GM18868 (cell line): ENCODE measurements around the gene SPP1.

Experiments used
- ATAC-seq: cut with Tn5 transposase; IDR thresholded peaks from one replicate; pipeline ENCODE4 v1.9.1; 2021; ENCODE audit warnings: mild to moderate bottlenecking, moderate library complexity; ENCODE audit not compliant: unreplicated experiment

The SPP1 gene

GRCh38 chr4:87950936-87951511, 24.5 kb upstream of the SPP1 start:
- ATAC-seq, result no peak

DNA sequence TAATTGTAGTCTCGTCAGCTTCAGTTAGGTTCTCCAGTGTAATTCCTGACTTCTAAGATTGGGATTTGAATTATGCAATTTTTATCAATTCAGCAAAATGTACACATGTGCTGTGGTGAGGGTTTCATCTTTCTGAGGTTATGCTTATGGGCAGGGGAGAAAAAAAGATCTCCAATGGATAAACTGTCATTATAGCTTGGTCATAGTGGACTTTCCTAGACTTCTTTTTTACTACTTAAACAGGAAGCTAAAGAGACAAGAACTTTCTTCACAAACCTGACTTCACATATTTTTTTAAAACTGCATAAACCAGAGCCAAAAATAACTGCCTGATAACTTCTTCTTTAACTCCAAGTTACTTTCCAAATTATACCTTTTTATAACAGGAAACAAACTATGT, 21.7 kb upstream of the SPP1 start:
- ATAC-seq, result no peak

GRCh38 chr4:87956501-87956900, 19.0 kb upstream of the SPP1 start:
- no peak for ATAC-seq

DNA sequence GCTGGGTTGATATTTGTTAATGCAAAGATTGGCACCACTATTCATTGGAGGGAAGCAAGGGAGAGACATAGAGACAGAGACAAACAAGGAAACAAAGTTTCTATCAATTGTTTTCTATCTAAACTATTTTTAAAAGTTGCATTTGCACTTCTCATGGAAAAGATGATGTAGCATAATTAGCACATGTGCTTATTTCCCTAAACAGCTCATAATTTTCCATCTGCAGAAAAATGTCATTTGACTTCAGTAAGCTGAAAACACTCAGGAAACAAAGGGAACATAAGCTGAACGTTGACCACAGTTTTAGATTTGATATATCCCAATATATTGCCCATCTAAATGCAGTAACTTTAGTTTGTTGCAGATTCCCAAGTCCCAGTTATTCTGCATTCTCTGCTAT, 18.5 kb upstream of the SPP1 start:
- no peak for ATAC-seq

DNA sequence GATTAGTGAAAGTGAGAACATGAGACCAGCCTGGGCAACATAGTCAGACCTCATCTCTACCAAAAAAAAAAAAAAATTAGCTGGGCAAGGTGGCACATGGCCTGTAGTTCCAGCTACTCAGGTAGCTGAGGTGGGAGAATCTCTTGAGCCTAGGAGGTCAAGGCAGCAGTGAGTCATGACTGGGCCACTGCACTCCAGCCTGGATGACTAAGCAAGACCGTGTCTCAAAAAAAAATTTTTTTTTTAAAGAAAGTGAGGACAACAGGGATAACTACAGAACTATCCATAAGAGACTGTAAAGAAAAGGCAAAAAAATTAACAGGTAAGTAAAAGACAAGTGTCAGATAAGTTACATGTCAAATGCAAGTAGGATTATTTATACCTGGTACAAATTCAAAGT, 13.5 kb upstream of the SPP1 start:
- no peak for ATAC-seq

DNA sequence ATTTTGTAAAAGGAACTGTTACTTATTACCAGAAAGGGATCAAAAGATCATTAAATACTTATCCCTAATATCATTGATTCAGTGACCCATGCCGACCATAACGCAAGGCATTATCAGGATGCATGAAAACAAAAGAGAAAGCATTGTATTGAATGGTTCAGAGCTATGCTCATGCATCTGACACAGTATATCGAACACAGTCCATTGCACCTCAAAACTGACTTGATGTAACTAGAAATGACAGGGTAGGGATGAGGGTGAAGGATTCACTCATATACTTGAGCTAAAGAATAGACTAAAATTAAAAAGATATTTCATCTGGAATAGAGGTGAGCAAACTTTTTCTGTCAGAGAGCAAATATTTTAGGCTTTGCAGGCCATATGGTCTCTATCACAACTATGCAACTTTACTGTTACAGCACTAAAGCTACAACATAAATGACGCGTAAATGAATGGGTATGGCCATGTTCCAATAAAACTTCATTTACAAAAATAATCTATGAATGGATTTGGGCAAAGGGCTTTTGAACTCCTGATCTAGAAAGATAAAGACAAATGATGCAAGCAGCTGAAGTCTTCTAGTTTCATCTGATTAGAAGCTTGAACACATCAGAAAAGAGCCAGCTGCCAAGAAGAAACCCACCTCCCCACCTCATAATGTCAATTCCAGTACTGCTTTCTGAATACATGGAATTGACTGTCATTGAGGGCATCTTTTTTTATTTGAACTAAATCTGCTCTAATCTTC, 12.9 kb upstream of the SPP1 start:
- no peak for ATAC-seq

DNA sequence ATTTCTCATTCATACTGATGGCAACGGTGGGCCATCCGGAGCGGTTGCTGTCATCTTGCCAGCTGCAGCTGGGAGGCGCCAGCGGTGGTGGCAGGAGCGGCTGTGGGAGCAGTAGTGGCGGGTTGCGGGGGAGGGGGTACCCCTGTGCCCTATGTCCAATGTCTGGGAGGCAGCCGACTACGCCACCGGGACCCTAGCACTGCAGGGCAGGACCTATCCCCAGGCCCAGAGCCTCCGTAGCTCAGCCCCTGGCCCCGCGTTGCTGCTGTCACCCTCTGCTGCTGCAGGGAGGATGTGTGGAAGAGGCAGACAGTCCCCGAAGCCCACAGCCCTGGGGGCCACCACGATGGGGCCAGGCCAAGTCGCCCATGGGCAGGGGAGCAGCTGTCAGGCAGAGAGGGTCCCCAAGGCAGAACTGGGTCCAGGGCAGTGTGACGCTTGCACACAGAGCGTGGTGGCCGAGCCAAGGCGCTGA, 10.0 kb upstream of the SPP1 start:
- ATAC-seq, result no peak

- ATAC-seq, result no peak
Measured at GRCh38 chr4:87966095-87966496, 9.4 kb upstream of the SPP1 start.

- no peak for ATAC-seq
Measured at GRCh38 chr4:87967193-87967592, 8.3 kb upstream of the SPP1 start.

DNA sequence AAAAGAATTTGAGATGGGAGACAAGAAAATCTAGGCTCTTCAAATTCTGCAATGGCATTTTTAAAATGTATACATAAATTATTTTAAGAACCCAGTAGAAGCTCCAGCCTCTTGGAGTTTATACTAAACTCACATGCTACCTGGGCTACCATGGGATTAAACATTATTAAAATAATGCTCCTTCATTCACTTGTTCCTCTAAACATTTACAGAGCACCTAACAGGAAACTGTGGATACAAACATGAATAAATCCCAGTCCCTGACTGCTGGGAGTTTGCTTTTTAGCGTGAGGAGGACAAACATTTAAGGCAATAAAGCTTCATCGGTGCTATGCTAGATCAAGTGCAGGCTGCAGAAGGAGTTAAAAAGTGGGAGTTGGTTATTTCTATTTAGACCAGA, 5.4 kb upstream of the SPP1 start:
- ATAC-seq, result no peak

DNA sequence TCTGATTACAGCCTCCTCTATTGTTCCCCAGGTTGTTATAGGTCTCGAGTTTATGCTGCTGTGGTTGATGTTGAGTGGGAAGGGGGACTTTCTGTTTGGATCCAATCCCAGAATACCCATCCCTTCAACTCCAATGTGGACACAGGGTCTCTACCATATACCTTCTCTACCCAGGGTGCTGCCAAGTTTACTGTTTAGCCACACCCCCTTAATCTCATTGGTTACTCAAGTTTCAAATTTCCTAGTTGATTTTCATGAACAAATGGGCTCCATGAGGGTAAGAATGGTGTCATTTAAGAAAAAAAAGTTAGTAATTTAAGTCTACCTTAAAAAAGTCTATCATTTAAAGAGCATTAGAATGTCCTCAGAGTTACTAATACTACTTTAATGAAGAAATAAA, 3.6 kb upstream of the SPP1 start:
- no peak for ATAC-seq

GRCh38 chr4:87973283-87974169, 2.0 kb upstream of the SPP1 start:
- ATAC-seq, result peak; percentile 90

DNA sequence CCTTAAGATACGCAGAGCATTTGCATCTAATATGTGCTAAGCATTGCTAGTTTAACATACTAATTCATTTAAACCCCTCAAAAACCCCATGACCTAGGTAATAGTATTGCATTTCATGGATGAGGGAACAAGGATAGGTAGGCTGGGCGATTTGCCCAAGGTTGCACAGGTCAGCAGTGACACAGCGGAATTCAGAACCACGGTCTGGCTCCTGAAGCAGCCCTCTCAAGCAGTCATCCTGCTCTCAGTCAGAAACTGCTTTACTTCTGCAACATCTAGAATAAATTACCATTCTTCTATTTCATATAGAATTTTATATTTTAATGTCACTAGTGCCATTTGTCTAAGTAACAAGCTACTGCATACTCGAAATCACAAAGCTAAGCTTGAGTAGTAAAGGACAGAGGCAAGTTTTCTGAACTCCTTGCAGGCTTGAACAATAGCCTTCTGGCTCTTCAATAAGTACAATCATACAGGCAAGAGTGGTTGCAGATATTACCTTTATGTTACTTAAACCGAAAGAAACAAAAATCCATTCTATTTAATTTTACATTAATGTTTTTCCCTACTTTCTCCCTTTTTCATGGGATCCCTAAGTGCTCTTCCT, 555 bp upstream of the SPP1 start:
- no peak for ATAC-seq

DNA sequence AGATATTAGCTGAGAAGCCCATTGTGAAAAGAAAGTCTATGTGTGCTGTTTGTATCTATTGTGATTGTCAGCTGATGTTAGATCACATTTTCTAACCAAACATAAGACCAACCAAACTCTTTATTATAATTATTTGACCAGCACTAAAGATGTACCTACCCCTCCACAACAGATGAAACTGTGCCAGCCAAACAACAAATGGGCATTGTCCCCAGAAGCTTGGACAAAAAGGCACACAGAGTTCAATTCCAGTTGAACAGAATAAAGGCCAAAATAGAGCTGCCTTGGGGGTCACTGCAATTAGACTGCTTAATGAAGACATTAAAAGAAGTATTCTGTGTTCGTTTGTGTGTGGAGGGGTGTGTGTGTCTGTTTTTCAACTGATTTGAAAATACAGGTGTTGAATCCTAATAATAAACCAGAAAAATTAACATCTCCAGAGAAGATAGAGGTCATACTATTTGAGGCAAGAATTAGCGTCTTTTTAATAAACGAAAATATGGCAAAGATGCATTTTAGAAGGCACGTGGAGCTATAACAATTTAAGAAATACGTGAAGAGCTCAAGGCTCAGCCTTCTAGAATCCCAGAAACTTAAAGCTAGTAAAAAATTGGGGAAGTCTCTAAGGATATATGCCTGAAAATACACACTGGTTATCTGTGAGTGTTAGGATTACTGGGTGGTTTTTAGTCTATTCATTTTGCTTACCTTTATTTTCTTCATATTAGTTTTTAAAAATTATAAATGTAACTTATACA, 2.2 kb downstream of the SPP1 start:
- ATAC-seq, result no peak

GRCh38 chr4:87978681-87979080, 3.2 kb downstream of the SPP1 start:
- no peak for ATAC-seq

- ATAC-seq, result no peak
Measured at GRCh38 chr4:87979810-87980209, 4.3 kb downstream of the SPP1 start.

DNA sequence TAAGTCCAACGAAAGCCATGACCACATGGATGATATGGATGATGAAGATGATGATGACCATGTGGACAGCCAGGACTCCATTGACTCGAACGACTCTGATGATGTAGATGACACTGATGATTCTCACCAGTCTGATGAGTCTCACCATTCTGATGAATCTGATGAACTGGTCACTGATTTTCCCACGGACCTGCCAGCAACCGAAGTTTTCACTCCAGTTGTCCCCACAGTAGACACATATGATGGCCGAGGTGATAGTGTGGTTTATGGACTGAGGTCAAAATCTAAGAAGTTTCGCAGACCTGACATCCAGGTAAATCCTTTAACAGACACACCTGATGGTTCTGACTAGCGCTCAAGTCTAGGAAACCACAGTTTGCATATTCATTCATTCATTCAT, 6.0 kb downstream of the SPP1 start:
- no peak for ATAC-seq

GRCh38 chr4:87982036-87982435, 6.5 kb downstream of the SPP1 start:
- peak; percentile 55 for ATAC-seq

- no peak for ATAC-seq
Measured at GRCh38 chr4:87982446-87983010, 7.0 kb downstream of the SPP1 start.

- ATAC-seq, result no peak
Measured at GRCh38 chr4:87983996-87984395, 8.5 kb downstream of the SPP1 start.
